ENCODE results near the gene UXT. TPM values are rescaled to one million over a fixed set of nuclear protein-coding genes. Genes with fewer than 3 reads are reported as not detected.

The UXT gene
- polyA plus RNA-seq, 1 donor (not counting 4 experiments of a cell fraction or from before 2014, with no cell fraction given) = 87.4 TPM

DNA sequence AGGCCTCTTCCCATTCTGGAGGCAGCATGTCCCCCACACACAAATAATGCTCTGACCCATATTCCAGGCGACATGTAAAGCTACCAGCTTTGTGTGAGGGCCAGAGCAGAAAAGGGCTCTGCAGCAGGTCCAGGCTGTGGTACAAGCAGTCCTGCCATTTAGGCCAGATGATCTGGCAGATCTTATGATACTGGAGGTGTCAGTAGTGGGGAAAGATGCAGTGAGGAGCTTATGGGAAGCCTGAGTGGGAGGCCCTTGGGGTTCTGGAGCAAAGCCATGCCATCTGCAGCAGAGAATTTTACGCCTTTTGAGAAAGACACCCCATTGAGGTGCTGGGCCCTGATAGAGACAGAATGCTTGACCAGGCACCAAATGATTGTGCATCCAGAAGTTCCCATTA is 47.1 kb downstream of the UXT start:
- Histone ChIP-seq H2AFZ (ENCODE audit: control insufficient read depth, low read length) (no peak overlapping the region), H3K9me1 (ENCODE audit: control insufficient read depth, extremely low read depth, insufficient read depth, low read length) (no peaks in the 10 kb centered on the region), H3K27me3 (ENCODE audit: control insufficient read depth, extremely low read depth, insufficient read depth, low read length) (no peaks in the 10 kb centered on the region), H3K4me1 (ENCODE audit: control insufficient read depth, extremely low read depth, insufficient read depth, low read length) (no peaks in the 10 kb centered on the region), H4K20me1 (ENCODE audit: control insufficient read depth, extremely low read depth, insufficient read depth, low read length) (no peaks in the 10 kb centered on the region), H3K79me2 (ENCODE audit: control insufficient read depth, insufficient read depth, low read length) (no peaks in the 10 kb centered on the region), H3K9me3 (ENCODE audit: control insufficient read depth, low read depth, low read length) (no peaks in the 10 kb centered on the region), H3K36me3 (ENCODE audit: control insufficient read depth in 2 of 2, extremely low read depth in 1 of 2, insufficient read depth in 2 of 2, low read length in 2 of 2) (no peaks in the 10 kb centered on the region), H3K9ac (ENCODE audit: control insufficient read depth, extremely low read depth, insufficient read depth, low read length) (no peak overlapping the region), H3K27ac (ENCODE audit: control insufficient read depth, insufficient read depth, low read length) (no peak overlapping the region), H3K4me3 (ENCODE audit: control insufficient read depth in 2 of 3, extremely low read depth in 1 of 3, insufficient read depth in 2 of 3, low read depth in 1 of 3, low read length in 3 of 3) (no peak overlapping the region), H3K4me2 (ENCODE audit: control insufficient read depth, extremely low read depth, insufficient read depth, low read depth, low read length) (no peak overlapping the region)
- FAIRE-seq (no peak), DNase-seq (ENCODE audit: low read depth, low spot score) (no peak)
- TF ChIP-seq, protein P1, sequence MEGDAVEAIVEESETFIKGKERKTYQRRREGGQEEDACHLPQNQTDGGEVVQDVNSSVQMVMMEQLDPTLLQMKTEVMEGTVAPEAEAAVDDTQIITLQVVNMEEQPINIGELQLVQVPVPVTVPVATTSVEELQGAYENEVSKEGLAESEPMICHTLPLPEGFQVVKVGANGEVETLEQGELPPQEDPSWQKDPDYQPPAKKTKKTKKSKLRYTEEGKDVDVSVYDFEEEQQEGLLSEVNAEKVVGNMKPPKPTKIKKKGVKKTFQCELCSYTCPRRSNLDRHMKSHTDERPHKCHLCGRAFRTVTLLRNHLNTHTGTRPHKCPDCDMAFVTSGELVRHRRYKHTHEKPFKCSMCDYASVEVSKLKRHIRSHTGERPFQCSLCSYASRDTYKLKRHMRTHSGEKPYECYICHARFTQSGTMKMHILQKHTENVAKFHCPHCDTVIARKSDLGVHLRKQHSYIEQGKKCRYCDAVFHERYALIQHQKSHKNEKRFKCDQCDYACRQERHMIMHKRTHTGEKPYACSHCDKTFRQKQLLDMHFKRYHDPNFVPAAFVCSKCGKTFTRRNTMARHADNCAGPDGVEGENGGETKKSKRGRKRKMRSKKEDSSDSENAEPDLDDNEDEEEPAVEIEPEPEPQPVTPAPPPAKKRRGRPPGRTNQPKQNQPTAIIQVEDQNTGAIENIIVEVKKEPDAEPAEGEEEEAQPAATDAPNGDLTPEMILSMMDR (optimal IDR thresholded peaks at IDR 0.05 in 1 of 3, IDR thresholded peaks at IDR 0.05 in 1 of 3, conservative IDR thresholded peaks at IDR 0.05 in 1 of 3; ENCODE audit: extremely low read depth in 1 of 3, insufficient read depth in 2 of 3, low read length in 3 of 3) = no peak
- dilution Hi-C loops (cut with MboI; ENCODE audit: extremely low pct_ligation_motif_present, low sequenced_read_pairs) = no loop called here

DNA sequence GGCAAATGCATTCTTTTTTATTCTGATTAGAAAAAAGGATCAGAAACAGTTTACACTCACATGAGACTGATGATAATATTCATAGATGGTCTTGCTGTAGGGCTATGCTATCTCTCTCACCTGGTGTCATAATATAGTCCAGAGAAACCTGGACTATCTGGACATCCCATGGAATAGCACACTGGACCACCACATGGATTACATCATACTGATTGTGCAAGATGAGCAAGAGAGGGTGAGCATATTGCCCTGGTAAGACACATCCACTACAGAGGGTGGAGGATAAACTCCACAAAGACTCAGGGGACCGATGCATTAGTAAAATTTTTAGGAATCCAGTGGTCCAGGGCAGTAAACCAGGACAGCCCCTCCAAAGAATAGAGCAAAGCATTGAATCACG is 47.5 kb downstream of the UXT start:
- no peaks in the 10 kb centered on the region for H3K4me1 ChIP-seq (ENCODE audit: control insufficient read depth, extremely low read depth, insufficient read depth, low read length)
- no peaks in the 10 kb centered on the region for H3K9me3 ChIP-seq (ENCODE audit: control insufficient read depth, low read depth, low read length)
- H3K4me2 ChIP-seq (ENCODE audit: control insufficient read depth, extremely low read depth, insufficient read depth, low read depth, low read length) = no peak overlapping the region
- H2AFZ ChIP-seq (ENCODE audit: control insufficient read depth, low read length) = no peak overlapping the region
- no peaks in the 10 kb centered on the region for H3K9me1 ChIP-seq (ENCODE audit: control insufficient read depth, extremely low read depth, insufficient read depth, low read length)
- FAIRE-seq = no peak
- no peaks in the 10 kb centered on the region for H3K79me2 ChIP-seq (ENCODE audit: control insufficient read depth, insufficient read depth, low read length)
- no peaks in the 10 kb centered on the region for H4K20me1 ChIP-seq (ENCODE audit: control insufficient read depth, extremely low read depth, insufficient read depth, low read length)
- H3K27me3 ChIP-seq (ENCODE audit: control insufficient read depth, extremely low read depth, insufficient read depth, low read length) = no peaks in the 10 kb centered on the region
- H3K4me3 ChIP-seq (ENCODE audit: control insufficient read depth in 2 of 3, extremely low read depth in 1 of 3, insufficient read depth in 2 of 3, low read depth in 1 of 3, low read length in 3 of 3) = no peak overlapping the region
- DNase-seq (ENCODE audit: low read depth, low spot score) = no peak
- no peak overlapping the region for H3K27ac ChIP-seq (ENCODE audit: control insufficient read depth, insufficient read depth, low read length)
- H3K9ac ChIP-seq (ENCODE audit: control insufficient read depth, extremely low read depth, insufficient read depth, low read length) = no peak overlapping the region
- no peak for TF ChIP-seq EZH2 (IDR thresholded peaks at IDR 0.05; ENCODE audit: low read length)
- TF ChIP-seq, protein P1 (optimal IDR thresholded peaks at IDR 0.05 in 1 of 3, IDR thresholded peaks at IDR 0.05 in 1 of 3, conservative IDR thresholded peaks at IDR 0.05 in 1 of 3; ENCODE audit: extremely low read depth in 1 of 3, insufficient read depth in 2 of 3, low read length in 3 of 3) = no peak
- dilution Hi-C loops (cut with MboI; ENCODE audit: extremely low pct_ligation_motif_present, low sequenced_read_pairs) = no loop called here
- no peaks in the 10 kb centered on the region for H3K36me3 ChIP-seq (ENCODE audit: control insufficient read depth in 2 of 2, extremely low read depth in 1 of 2, insufficient read depth in 2 of 2, low read length in 2 of 2)
